NCI-H82 treated with DMSO at 0.1 percent for 48 hours (cell line): ENCODE data around the gene CHFR.
"Not testable (repeated sequence)": the region's sequence is repeated elsewhere in the genome, so short reads cannot be mapped to it uniquely, and the experiment has no call there.

Experiments
- DNase-seq: peaks from one replicate; lab custom pipeline; 2025; ENCODE audit not compliant: unreplicated experiment; lab: John Stamatoyannopoulos, UW

Gene CHFR

GRCh38 chr12:132840536-132840935, 46.9 kb downstream of the CHFR start:
- DNase-seq: no peak

DNA sequence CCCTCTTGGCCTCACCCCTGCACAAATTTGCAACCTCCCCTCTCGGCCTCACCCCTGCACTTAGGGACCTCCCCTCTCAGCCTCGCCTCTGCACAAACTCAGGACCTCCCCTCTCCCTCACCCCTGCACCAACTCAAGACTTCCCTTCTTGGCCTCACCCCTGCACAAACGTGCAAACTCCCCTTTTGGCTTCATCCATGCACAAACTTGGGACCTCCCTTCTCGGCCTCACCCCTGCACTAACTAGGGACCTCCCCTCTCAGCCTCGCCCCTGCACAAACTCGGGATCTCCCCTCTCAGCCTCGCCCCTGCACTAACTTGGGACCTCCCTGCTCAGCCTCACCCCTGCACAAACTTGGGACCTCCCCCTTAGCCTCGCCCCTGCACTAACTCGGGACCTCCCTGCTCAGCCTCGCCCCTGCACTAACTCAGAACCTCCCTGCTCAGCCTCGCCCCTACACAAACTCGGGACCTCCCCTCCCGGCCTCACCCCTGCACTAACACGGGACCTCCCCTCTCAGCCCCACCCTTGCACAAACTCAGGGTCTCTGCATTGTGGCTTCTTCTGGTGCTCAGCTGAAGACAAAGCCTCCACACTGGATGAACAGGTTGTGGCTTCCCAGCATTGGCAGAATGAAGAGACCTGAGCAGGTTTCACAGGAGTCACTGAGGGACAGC, 47.7 kb downstream of the CHFR start:
- no peak for DNase-seq

GRCh38 chr12:132838410-132839080, 48.9 kb downstream of the CHFR start:
- DNase-seq: no peak

- peak; percentile 5 for DNase-seq
These were observed 49.6 kb downstream of the CHFR start for GRCh38 chr12:132837693-132838409.

DNA sequence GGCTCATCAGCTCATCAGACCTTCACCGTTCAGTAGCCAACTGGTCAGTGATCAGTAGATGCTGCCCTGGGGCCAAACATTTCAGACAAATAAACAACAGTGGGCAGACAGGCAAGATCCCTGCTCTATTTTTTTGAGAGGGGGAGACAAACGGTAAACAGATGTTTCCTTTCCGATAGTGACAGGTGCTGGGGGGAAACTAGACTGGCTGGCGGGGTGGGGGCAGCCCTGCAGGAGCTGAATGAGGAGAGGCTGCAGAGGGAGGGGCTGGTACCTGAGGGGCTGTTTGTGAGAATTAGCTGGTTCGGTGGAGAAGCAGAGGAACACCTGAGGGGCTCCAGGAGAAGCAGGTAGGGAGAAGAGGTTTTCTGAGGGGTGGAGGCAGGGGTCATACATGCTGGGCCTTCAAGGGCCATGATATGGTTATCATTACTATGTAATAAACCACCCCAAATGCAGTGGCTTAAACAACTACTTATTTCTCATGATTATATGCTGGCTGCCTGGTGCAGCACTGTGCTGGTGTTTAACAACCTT, 50.5 kb downstream of the CHFR start:
- no peak for DNase-seq

DNA sequence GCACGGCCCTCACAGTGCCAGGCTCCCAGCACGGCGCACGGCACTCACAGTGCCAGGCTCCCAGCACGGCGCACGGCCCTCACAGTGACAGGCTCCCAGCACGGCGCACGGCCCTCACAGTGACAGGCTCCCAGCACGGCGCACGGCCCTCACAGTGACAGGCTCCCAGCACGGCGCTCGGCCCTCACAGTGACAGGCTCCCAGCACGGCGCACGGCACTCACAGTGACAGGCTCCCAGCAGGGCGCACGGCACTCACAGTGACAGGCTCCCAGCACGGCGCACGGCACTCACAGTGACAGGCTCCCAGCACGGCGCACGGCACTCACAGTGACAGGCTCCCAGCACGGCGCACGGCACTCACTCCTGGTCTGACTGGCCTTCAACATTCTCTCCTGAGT, 51.2 kb downstream of the CHFR start:
- not testable (repeated sequence) for DNase-seq

GRCh38 chr12:132835076-132836025, 52.1 kb downstream of the CHFR start:
- DNase-seq: no peak

- DNase-seq: no peak
These were observed 53.2 kb downstream of the CHFR start for GRCh38 chr12:132834181-132834711.

- DNase-seq: no peak
These were observed 54.1 kb downstream of the CHFR start for GRCh38 chr12:132833341-132833740.

DNA sequence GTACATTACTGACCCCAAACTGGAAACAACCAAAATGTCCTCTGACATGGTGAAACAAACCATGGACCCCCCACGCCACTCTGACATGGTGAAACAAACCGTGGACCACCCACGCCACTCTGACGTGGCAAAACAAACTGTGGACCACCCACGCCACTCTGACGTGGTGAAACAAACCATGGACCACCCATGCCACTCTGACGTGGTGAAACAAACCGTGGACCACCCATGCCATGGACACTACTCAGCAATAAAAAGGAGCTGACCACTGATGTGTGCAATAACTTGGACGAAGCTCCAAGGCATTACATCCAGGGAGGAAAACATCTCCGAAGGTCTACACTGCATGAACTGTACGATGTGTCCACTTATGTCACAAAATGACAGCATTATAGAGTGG, 55.6 kb downstream of the CHFR start:
- no peak for DNase-seq

- peak; percentile 70 for DNase-seq
These were observed 58.5 kb downstream of the CHFR start, which contains the start of gene GOLGA3 for GRCh38 chr12:132828706-132829534. GOLGA3 (minus strand) TSS chr12:132828869; CDS start chr12:132822128, 6,741 bp downstream.

DNA sequence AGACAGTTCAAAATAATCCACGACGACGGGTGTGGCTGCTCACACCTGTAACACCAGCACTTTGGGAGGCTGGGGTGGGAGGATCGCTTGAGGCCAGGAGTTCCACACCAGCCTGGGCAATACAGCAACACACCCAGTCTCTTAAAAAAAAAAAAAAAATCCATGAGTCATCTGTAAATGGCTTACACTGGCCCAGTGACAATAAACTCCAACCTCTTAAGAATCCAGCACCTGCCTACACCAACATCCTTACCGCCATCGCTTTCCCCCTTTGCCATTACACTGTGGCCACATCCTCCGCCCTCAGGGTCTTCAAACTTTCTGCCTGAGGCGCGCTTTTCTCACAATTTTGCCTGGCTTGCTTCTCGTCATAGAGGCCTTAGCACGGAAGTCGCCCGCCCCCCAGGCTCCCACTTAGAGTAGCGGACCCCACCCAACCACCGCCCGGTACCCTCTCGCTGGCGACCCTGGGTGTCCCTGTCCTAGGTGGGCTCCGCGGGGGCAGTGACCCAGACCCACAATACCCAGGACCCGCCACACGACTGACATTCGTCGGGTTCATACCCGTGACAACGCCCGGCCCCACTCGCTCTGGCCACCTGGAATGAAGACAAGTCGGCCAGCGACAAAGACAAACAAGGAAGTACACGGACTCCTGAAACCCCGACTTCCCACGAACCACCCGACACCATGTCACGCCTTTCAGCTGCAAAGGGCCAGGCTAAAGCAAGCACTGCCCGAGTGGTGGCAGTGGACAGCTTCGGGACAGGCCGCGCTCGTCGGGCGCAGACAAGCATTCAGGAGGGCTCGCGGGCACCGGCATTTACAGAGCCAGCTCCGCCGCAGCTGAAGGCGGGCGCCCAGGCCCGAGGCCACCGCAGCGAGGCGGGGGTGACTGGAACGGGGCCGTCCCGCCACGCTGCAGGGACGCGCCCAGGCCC, 59.4 kb downstream of the CHFR start:
- DNase-seq: no peak

GRCh38 chr12:132825861-132826260, 61.5 kb downstream of the CHFR start:
- DNase-seq: no peak

- DNase-seq: no peak
These were observed 62.3 kb downstream of the CHFR start for GRCh38 chr12:132825089-132825488.

GRCh38 chr12:132824053-132824452, 63.4 kb downstream of the CHFR start:
- DNase-seq: no peak

- DNase-seq: no peak
These were observed 68.8 kb downstream of the CHFR start for GRCh38 chr12:132818562-132818961.

DNA sequence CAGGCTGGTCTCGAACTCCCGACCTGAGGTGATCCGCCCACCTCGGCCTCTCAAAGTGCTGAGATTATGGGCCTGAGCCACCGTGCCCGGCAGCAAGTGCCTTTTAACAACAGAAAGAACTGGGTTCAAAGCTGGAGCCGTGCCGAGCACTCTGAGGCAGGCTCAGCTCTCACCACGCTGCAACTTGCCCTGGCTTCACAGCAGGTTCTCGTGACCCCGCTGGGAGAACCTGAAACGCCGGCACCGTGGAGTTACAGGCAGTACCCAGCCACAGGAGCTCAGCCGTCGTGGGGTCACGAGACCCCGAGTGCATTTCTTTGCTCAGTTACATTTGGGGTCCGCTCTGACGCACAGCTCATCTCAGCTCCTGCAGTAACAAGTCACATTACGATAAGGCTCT, 73.2 kb downstream of the CHFR start:
- DNase-seq: no peak

DNA sequence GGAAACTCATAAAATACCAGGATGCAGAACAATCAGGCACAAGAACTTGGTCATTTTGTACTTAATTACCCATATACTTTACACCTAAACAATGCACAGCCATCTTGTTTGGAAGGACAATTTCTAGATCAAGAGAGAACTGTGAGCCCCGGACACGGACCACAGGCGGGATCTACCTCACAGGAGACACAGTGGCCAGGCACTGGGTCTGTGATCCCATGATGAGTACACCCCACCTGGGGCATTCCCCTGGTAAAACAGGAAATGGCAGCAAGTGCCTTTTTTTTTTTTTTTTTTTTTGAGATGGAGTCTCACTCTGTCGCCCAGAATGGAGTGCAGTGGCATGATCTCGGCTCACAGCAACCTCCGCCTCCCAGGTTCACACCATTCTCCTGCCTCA, 74.0 kb downstream of the CHFR start:
- DNase-seq: no peak
